Osteocyte (in vitro differentiated cells): ENCODE data around the gene EIF4G3. TPM values are rescaled to one million over a fixed set of nuclear protein-coding genes. Genes with fewer than 3 reads are reported as not detected.

Experiments used
- DNase-seq: peaks from one replicate; pipeline ENCODE4 v3.0.0; 2021; ENCODE audit warnings: mixed read lengths; ENCODE audit not compliant: unreplicated experiment; ENCODE audit errors: extremely low spot score
- H3K27ac Mint-ChIP-seq: one replicate; pipeline ENCODE4 v1.8.0; 2021; ENCODE audit warnings: mild to moderate bottlenecking, mixed read lengths; ENCODE audit not compliant: unreplicated experiment
- H3K27me3 Mint-ChIP-seq: one replicate; pipeline ENCODE4 v1.8.0; 2021; ENCODE audit warnings: mixed read lengths; ENCODE audit not compliant: unreplicated experiment
- H3K36me3 Mint-ChIP-seq: one replicate; pipeline ENCODE4 v1.8.0; 2021; ENCODE audit warnings: mixed read lengths; ENCODE audit not compliant: unreplicated experiment
- H3K4me1 Mint-ChIP-seq: one replicate; pipeline ENCODE4 v1.8.0; 2021; ENCODE audit warnings: mixed read lengths; ENCODE audit not compliant: unreplicated experiment
- H3K4me3 Mint-ChIP-seq: one replicate; pipeline ENCODE4 v1.8.0; 2021; ENCODE audit warnings: mild to moderate bottlenecking, moderate library complexity, mixed read lengths; ENCODE audit not compliant: unreplicated experiment
- H3K9me3 Mint-ChIP-seq: one replicate; pipeline ENCODE4 v1.8.0; 2021; ENCODE audit warnings: mixed read lengths; ENCODE audit not compliant: unreplicated experiment
- CTCF ChIP-seq: fragments of 200-600 bp; sonication (generic); IDR thresholded peaks from 2 replicates; pipeline ENCODE4 v1.5.0; 2021; ENCODE audit warnings: antibody characterized with exemption, mild to moderate bottlenecking, moderate library complexity
- total RNA-seq: library from RNA; stranded (reverse); gene quantifications from 2 replicates; pipeline ENCODE4 v1.2.1, GENCODE V29; 2021

EIF4G3 gene
- total RNA-seq, 1 donor from 2014 or later: 81.9 TPM

GRCh38 chr1:21000245-21000594 is 176.5 kb downstream of the EIF4G3 start:
- Mint-ChIP-seq H3K36me3 (peaks cover 13% of the 10 kb centered on the region), H3K9me3 (no peaks in the 10 kb centered on the region), H3K27ac (no peak overlapping the region), H3K27me3 (no peaks in the 10 kb centered on the region), H3K4me3 (no peak overlapping the region), H3K4me1 (peaks cover 7% of the 10 kb centered on the region)
- DNase-seq: no peak
- no peak for TF ChIP-seq CTCF

GRCh38 chr1:20999525-21000244 is 177.0 kb downstream of the EIF4G3 start:
- peaks cover 13% of the 10 kb centered on the region for H3K36me3 Mint-ChIP-seq
- H3K4me3 Mint-ChIP-seq: no peak overlapping the region
- peaks cover 2% of the 10 kb centered on the region for H3K4me1 Mint-ChIP-seq
- H3K9me3 Mint-ChIP-seq: no peaks in the 10 kb centered on the region
- no peak for TF ChIP-seq CTCF
- no peaks in the 10 kb centered on the region for H3K27me3 Mint-ChIP-seq
- DNase-seq: no peak
- no peak overlapping the region for H3K27ac Mint-ChIP-seq

GRCh38 chr1:20998826-20999225 is 177.9 kb downstream of the EIF4G3 start:
- Mint-ChIP-seq H3K4me3 (no peak overlapping the region), H3K9me3 (no peaks in the 10 kb centered on the region), H3K36me3 (peaks cover 13% of the 10 kb centered on the region), H3K27ac (no peak overlapping the region), H3K27me3 (no peaks in the 10 kb centered on the region), H3K4me1 (peaks cover 3% of the 10 kb centered on the region)
- no peak for DNase-seq
- TF ChIP-seq CTCF: no peak

GRCh38 chr1:20997602-20998224 is 179.0 kb downstream of the EIF4G3 start:
- no peaks in the 10 kb centered on the region for H3K27me3 Mint-ChIP-seq
- no peak for TF ChIP-seq CTCF
- DNase-seq: no peak
- H3K36me3 Mint-ChIP-seq: peaks cover 13% of the 10 kb centered on the region
- no peak overlapping the region for H3K4me3 Mint-ChIP-seq
- H3K9me3 Mint-ChIP-seq: no peaks in the 10 kb centered on the region
- H3K4me1 Mint-ChIP-seq: peaks cover 13% of the 10 kb centered on the region
- H3K27ac Mint-ChIP-seq: no peak overlapping the region

GRCh38 chr1:20996554-20996953 is 180.1 kb downstream of the EIF4G3 start:
- no peak for DNase-seq
- Mint-ChIP-seq H3K27ac (no peak overlapping the region), H3K36me3 (peaks cover 11% of the 10 kb centered on the region), H3K27me3 (no peaks in the 10 kb centered on the region), H3K9me3 (no peaks in the 10 kb centered on the region), H3K4me3 (no peak overlapping the region), H3K4me1 (peaks cover 25% of the 10 kb centered on the region)
- TF ChIP-seq CTCF: no peak
